Measurements from ENCODE around the gene DIP2B. TPM values are rescaled to one million over a fixed set of nuclear protein-coding genes. Genes with fewer than 3 reads are reported as not detected.

The DIP2B gene
- total RNA-seq, 4 donors from 2014 or later, result 27.9 to 31.8 (median 29.8) TPM

- TF ChIP-seq, protein P1, sequence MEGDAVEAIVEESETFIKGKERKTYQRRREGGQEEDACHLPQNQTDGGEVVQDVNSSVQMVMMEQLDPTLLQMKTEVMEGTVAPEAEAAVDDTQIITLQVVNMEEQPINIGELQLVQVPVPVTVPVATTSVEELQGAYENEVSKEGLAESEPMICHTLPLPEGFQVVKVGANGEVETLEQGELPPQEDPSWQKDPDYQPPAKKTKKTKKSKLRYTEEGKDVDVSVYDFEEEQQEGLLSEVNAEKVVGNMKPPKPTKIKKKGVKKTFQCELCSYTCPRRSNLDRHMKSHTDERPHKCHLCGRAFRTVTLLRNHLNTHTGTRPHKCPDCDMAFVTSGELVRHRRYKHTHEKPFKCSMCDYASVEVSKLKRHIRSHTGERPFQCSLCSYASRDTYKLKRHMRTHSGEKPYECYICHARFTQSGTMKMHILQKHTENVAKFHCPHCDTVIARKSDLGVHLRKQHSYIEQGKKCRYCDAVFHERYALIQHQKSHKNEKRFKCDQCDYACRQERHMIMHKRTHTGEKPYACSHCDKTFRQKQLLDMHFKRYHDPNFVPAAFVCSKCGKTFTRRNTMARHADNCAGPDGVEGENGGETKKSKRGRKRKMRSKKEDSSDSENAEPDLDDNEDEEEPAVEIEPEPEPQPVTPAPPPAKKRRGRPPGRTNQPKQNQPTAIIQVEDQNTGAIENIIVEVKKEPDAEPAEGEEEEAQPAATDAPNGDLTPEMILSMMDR (IDR thresholded peaks at IDR 0.05; ENCODE audit: low read depth), result no peak
Observed at GRCh38 chr12:50536831-50537537, 32.2 kb downstream of the DIP2B start.

GRCh38 chr12:50537538-50537919, 32.7 kb downstream of the DIP2B start:
- TF ChIP-seq, protein P1 (IDR thresholded peaks at IDR 0.05; ENCODE audit: low read depth), result no peak

GRCh38 chr12:50538182-50538581, 33.4 kb downstream of the DIP2B start:
- TF ChIP-seq, protein P1 (IDR thresholded peaks at IDR 0.05; ENCODE audit: low read depth), result no peak

GRCh38 chr12:50541139-50541538, 36.4 kb downstream of the DIP2B start:
- TF ChIP-seq, protein P1 (IDR thresholded peaks at IDR 0.05; ENCODE audit: low read depth), result no peak

GRCh38 chr12:50542448-50542847, 37.7 kb downstream of the DIP2B start:
- TF ChIP-seq, protein P1 (IDR thresholded peaks at IDR 0.05; ENCODE audit: low read depth), result no peak

- TF ChIP-seq, protein P1 (IDR thresholded peaks at IDR 0.05; ENCODE audit: low read depth), result no peak
Observed at GRCh38 chr12:50545213-50545612, 40.4 kb downstream of the DIP2B start.

DNA sequence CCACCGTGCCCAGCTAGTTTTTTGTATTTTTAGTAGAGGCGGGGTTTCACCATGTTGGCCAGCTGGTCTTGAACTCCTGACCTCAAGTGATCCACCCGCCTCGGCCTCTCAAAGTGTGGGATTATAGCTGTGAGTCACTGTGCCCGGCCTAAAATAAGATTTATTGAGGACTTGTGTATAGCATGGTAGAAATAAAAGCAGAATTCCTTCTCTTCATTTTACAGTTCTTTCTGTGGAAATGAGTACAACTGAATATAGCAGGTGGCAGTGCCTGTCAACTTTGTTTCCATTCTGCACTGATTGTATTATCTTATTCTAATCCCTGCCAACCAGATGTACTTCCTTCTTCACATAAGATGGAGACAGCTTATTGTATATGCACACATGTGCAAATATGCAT, 41.0 kb downstream of the DIP2B start:
- TF ChIP-seq, protein P1 (IDR thresholded peaks at IDR 0.05; ENCODE audit: low read depth), result no peak

All from subcutaneous adipose tissue (tissue), 4 donors.